ENCODE data around the gene PDS5A.

- TF ChIP-seq CTCF (IDR thresholded peaks at IDR 0.05; ENCODE audit: low read length): no peak
- TF ChIP-seq EZH2phosphoT487 (IDR thresholded peaks at IDR 0.05; ENCODE audit: low read length): no peak
- TF ChIP-seq EZH2 (optimal IDR thresholded peaks at IDR 0.05; ENCODE audit: low read depth, low read length): no peak
These were observed 94.1 kb downstream of the PDS5A start for GRCh38 chr4:39883646-39884045.

All from MM.1S (cell line).